GM18870 (cell line): ENCODE data around the gene TATDN3.
"Not testable (repeated sequence)": the region's sequence is repeated elsewhere in the genome, so short reads cannot be mapped to it uniquely, and the experiment has no call there.

ENCODE experiments used
- ATAC-seq: cut with Tn5 transposase; IDR thresholded peaks from one replicate; pipeline ENCODE4 v1.9.1; 2021; ENCODE audit warnings: moderate library complexity; ENCODE audit not compliant: unreplicated experiment

TATDN3 gene, protein sequence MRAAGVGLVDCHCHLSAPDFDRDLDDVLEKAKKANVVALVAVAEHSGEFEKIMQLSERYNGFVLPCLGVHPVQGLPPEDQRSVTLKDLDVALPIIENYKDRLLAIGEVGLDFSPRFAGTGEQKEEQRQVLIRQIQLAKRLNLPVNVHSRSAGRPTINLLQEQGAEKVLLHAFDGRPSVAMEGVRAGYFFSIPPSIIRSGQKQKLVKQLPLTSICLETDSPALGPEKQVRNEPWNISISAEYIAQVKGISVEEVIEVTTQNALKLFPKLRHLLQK

DNA sequence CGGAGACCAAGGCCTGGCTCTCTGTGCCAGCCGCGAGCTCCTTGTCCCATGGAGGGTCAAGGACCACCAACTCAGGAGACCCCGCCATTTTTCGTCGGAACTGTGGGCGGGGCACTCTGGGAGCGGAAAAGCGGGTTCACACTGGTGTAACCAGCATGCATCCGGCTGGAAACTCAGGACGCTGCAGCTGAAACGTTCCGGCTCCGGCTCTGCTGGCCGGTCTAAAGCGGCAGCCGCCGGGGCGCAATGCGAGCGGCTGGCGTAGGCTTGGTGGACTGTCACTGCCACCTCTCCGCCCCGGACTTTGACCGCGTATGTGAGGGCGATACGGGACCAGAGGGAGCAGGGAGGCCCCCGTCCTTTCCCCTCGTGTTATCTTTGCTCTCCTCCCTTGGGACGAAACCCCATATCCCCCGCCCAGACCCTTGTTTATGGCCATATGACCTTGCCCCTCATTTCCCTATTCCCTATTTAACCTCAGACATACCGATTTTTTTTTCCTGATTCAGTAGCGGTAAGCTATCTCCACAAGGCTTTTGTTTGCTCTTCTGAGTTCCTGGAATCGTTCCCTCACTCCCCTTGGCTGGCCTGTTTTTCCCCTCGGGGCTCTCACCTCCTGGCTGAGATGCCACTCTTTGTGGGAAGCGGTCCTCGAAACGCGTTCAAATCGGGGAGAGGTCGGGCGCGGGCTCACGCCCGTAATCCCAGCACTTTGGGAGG is at the start of gene TATDN3, which contains the start of gene NSL1:
Gene TATDN3, plus strand, starts transcription at position 219 of the 720 bp plus-strand sequence. Its CDS starts 28 bp downstream, at position 247.
Gene NSL1, minus strand, starts transcription at position 102 of the 720 bp plus-strand sequence. Its CDS starts 14 bp downstream, at position 88.
- peak; percentile 57 for ATAC-seq

DNA sequence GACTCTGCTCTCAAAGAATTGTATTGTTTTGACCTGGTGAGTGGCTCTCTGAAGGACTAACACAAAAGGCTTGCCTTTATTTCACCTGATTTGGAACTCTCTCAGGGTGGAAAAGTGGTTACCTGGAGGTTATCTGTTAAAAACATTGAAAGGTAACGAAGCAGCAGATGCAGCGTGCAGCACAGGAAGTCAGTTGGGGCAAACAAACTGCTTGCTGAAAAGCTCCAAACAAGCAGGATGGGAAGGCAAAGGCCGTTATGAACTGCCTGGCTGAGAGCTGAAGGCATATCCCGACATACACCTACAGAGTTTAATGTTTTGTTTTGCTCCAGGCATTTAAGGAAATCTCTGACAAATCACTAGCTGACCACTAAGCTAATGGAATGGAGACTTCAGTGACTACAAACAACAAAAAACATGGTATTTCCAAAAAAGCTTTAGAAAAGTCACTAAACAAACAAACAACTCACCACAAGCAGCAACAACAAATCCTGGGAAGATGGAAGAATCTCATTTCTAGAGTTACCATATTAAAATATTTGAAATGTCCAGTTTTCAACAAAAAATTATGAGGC is 47.7 kb upstream of the TATDN3 start:
- ATAC-seq: no peak

DNA sequence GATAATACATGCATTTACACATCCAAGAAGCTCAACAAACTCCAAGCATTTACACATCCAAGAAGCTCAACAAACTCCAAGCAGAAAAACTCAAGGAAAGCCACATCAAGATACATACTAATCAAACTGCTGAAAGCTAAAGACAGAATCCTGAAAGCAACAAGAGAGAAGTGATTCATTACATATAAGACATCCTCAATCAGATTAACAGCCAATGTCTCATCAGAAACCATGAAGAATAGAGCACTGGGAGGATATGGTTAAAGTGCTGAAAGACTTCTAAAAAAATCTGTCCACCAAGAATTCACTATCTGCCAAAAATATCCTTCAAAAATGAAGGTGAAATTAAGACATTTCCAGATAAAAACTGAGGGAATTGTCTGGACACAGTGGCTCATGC is 46.4 kb upstream of the TATDN3 start:
- no peak for ATAC-seq

DNA sequence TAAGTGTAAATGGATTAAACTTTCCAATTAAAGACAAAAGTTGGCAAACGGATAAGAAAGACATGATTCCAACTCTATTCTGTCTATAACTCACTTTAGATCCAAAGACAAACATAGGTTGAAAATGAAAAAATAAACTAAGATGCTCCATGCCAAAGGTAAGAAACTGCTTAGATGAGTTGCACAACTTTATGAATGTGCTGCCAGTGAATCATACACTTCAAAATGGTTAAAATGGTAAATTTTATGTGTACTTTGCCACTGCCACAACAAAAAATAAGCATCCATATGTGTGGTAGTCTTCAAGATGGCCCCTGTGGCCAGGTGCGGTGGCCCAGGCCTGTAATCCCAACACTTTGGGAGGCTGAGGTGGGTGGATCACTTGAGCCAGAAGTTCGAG is 45.1 kb upstream of the TATDN3 start:
- no peak for ATAC-seq

DNA sequence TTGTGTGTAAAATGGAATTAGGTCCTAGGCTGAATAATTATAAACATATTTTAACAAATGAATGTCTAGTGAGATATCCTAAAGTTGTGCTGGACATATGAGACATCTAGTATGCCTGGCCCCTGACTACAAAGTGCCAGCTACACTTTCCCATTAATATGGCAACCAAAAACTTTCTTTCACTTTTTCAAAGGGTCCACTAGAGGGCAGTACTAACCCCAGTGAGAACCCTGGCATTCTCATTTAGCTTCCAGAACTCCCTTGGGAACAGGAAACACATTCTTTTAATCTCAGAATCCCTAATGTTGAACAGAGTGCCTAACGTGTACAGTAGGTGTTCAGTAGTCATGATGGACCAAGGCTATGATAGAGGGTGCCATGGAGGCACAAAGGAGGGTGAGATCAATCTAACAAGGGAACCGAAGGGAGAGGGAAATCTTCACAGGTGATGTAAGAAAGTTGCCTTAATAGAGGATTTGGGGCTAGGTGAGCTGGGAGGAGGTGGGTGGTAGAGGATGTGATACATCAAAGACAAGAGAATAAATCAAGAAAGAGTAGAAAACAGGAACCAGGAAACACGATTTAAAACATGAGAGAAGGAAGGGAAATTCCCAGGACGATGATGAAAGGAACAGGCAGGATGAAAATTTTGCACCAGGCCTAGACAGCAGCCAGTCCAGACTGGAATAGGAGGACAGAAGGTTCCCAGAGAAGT is 41.7 kb upstream of the TATDN3 start:
- ATAC-seq: no peak

DNA sequence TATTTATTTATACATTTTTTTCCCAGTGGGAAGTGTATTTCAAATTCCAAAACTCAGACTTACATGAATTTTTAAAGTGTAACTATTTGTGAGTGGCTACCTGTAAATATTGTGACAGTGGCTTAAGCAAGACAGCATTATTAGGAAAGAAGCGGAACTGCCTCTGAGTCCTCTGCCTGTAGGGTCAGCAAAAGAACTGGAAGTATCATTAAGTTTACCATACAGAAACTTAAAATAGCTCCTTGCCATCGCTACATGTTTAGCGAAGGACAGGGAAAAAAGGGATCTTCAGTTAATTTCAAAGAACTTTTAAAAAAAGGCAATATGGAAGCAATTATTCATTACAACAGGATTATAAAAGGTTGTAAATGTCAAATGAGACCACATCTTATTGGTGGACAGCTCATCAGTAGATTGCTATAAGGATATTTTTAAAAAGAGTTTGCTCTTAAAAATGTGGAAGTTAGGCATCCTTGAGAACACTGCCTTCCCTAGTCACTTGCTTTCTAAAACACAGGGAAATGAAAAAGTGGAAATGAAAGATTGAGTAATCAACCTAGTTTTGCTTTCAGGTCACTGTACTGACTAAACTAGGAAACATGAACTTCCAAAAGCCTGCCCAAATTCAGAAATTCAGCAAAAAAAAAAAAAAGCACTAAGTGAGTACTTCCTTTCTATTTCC is 39.3 kb upstream of the TATDN3 start:
- peak; percentile 50 for ATAC-seq

DNA sequence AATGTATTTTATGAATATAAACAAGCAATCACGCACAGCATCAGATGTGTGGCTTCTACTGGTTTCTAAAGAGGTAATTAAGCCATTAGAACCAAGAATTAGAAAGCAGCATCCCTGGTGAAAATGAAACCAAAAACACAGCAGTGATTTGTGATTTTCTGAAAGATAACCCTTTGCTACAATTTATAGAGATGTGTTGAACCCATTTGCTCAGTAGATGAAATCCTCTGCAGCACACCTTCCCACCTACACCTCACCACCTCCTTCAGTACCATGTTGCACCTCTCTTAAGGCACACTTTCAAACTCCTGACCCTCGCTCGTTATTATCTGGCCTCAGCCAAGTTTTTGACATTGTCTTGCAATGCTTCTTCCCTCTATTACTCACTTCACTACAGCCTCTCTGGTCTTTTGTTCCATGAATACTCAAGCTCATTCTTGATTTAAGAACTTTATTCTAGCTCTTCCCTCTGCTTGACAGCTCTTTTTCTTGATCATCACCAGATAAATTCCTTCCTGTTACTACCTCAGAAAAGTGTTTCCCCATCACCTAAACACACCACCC is 38.7 kb upstream of the TATDN3 start:
- peak; percentile 37 for ATAC-seq

DNA sequence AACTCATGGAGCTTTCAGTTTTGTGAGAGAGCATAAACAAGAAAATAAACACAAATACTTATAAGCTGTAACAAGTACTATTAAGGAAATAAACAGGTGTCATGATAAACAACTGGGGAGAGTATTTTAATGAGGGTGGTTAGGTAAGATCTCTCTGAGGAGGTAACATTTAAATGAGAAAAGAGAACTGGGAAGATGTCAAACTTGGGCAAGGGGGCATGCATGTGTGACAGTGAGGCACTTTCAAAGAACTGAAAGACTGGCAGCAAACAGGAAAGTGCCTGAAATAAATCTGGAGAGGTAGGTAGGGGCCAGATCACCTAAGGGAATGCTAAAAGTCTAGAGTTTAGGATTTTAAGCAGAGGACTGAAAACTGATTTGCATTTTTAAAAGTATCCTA is 37.9 kb upstream of the TATDN3 start:
- ATAC-seq: no peak

DNA sequence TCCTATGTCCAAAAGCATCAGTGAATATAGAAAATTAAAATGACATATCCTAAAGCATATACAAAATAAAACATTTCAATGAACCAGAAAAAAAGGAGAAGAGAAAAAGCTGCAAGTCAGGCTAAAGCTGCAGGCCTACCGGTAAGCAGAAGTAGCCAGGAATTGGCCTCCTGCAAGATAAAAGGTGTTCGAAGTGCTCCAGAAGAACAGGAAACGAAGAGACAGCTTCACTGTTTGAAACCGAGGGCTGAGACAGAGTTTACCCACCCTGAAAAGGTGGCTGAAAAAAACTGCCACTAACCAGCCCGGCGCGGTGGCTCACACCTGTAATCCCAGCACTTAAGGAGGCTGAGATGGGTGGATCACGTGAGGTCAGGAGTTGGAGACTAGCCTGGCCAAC is 37.5 kb upstream of the TATDN3 start:
- ATAC-seq: no peak

DNA sequence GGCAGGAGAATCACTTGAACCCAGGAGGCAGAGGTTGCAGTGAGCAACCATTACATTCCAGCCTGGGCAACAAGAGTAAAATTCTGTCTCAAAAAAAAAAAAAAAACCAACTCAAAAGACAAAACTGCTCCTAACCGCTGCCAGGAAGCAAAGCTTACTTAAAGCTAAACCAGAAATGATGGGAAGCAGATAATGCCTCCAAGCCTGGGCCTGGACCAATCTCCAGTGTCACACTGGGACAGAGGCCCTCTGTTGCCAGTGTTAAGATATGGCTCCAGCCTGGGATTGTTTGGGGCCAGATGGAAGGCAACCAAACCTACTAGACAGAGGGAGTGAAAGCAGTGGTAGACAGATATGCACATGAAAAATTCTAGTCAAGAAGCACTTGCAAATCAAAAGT is 37.0 kb upstream of the TATDN3 start:
- no peak for ATAC-seq

DNA sequence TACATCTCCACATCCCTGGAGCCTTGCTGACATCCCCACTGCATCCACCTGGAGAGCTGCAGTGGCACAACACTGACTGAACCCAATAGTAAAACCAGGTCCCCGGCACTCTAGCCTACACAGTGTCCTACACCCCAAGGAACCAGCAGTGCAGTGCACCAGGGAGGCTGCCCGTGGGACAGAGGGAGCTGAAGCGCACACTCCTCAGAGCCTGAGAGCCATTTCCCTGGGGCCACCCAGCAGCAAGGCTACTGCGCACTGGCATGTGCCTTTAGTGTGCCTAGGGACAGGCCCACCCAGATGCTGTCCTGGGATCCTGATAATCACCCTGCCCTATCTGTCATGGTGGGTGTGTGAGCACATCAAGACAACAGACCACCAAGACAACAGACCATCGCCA is 32.0 kb upstream of the TATDN3 start:
- no peak for ATAC-seq

DNA sequence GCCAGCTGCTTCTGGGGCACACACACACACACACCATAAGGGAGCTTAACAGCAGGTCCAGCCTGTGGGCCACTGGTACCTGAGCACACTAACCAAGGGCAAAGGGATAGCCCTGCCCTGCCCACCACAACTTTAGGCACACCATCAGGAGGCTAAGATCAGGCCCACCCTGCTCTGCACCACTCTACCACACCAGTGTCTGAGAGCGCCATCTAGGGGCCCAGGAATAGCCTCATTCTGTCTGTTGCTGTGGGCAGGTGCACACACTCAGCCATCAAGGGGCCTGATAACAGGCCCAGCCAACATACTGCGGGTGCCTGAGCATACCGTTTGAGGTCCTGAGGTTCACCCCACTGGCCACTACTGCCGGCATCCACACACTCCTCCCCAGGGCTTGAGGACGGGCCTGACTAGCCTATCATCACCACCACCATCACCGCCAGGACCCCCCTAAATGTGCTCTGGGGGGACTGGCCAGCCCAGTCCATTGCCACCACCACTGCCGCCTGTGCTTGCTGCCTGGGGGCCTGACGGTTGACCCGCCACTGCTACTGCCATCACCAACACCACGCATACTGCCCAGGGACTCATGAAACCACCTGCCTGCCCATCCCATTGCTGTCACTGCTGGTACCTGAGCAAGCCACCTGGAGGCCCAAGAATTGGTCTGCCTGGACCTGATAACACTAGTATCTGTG is 31.4 kb upstream of the TATDN3 start:
- no peak for ATAC-seq

DNA sequence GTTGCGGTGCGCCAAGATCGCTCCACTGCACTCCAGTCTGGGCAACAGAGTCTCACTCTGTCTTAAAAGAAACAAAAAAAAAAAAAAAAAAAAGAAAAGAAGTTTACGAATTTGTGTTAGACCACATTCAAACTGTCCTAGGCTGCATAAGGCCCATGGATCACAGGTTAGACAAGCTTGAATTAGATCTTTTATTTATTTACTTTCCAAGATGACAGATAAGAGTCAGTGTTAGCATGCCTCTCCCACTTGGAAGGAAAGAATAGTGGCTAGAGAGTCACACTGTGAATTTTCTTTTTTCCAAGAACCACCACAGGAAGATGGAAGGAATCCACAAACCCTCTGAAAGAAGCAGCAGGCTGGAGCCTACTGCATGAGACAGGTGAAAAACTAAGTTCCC is 29.5 kb upstream of the TATDN3 start:
- ATAC-seq: no peak

DNA sequence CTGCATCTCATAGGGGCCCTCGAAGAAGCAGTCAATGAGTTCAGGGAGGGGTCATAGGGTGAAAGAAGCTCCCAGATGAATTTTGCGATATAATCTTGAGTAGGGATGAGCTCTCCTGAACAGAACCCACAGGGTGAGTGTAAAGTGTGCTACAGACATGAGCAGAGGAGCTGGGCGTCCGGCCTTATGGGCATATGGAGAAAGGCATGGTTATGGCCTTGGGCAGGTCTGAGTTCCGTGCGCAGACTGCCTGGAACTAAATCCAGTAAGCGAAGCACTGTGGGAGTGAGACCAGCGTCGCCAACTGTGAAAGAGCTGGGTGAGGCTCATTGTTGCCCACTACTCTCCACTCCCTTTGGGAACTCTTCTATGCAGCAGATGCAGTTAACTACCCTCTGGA is 28.9 kb upstream of the TATDN3 start:
- no peak for ATAC-seq

DNA sequence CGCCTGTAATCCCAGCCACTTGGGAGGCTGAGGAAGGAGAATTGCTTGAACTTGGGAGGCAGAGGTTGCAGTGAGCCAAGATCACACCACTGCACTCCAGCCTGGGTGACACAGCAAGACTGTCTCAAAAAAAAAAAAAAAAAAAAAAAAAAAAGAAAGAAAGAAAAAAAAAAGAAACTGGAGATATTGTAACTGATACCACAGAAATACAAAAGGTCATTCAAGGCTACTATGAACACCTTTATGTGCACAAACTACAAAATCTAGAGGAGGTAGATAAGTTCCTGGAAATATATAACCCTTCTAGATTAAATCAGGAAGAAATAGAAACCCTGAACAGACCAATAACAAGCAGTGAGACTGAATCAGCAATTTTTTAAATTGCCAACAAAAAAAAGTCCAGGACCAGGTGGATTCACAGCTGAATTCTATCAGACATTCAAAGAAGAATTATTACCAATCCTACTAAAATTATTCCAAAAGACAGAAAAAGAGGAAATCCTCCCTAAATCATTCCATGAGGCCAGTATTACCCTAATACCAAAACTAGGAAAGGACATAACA is 26.9 kb upstream of the TATDN3 start:
- not testable (repeated sequence) for ATAC-seq

DNA sequence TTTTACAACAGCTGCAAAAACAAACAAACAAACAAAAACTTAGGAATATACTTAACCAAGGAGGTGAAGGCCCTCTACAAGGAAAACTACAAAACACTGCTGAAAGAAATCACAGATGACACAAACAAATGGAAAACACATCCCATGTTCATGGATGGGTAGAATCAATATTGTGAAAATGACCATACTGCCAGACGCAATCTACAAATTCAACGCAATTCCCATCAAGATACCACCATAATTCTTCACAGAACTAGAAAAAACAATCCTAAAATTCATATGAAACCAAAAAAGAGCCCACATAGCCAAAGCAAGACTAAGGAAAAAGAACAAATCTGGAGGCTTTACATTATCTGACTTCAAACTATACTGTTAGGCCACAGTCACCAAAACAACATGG is 24.9 kb upstream of the TATDN3 start:
- ATAC-seq: not testable (repeated sequence)

DNA sequence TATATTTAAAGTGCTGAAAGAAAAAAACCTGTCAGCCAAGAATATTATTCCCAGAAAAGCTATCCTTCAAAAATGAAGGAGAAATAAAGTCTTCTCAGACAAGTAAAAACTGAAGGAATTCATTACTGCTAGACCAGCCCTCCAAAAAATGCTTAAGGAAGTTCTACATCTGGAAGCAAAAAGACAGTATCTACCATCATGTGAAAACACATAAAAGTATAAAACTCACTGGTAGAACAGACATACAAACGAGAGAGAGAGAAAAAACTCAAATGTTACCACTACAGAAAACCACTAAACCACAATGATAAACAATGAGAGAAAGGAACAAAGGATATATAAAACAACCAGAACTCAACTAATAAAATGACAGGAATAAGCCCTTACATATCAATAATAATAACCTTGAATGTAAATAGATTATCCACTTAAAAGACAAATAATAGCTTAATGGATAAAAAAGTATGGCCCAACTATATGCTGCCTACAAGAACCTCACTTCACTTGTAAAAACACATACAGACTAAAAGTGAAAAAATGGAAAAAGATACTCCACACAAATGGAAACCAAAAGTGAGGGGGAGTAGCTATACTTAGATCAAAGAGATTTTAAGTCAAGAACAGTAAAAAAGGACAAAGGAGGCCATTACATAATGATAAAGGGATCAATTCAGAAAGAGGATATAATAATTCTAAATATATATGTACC is 22.1 kb upstream of the TATDN3 start:
- peak; percentile 68 for ATAC-seq

DNA sequence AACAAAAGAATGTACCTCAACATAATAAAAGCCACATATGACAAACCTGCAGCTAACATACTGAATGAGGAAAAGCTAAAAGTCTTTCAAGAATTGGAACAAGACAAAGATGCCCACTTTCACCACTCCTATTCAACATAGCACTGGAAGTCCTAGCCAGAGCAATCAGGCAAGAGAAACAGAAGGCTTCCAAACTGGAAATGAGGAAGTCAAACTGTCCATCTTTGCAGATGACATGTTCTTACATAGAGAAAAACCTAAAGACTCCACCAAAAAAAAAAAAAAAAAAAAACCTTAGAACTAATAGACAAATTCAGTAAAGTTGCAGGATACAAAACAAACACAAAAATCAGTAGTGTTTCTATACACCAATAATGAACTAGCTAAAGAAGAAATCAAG is 20.4 kb upstream of the TATDN3 start:
- ATAC-seq: no peak

DNA sequence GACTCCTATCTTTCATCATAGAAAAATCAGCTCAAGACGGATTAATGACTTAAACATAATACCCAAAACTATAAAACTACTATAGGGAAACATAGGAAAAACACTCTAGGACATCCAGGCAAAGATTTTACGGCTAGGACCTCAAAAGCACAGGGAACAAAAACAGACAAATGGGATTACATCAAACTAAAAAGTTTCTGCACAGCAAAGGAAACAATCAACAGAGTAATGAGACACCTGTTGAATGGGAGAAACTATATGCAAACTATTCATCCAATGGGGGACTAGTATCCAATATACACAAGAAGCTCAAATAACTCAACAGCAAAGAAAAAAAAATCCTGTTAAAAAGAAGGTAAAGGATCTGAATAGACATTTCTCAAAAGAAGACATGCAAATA is 18.7 kb upstream of the TATDN3 start:
- no peak for ATAC-seq
